Peyer's patch (tissue), 4 donors: ENCODE measurements around the gene IGFBP2. TPM values are rescaled to one million over a fixed set of nuclear protein-coding genes. Genes with fewer than 3 reads are reported as not detected.

Experiments
- DNase-seq, 3 donors: peaks; one replicate each; pipeline ENCODE4 v3.0.0-alpha.2; 2017 to 2019
- H3K27ac ChIP-seq, 4 donors: fragments of 200-600 bp; sonication (generic); one replicate each; pipeline ENCODE4 v1.5.1; 2016 to 2019
- H3K27me3 ChIP-seq, 2 donors: fragments of 200-600 bp; sonication (generic); one replicate each; pipeline ENCODE4 v1.5.1; 2019
- H3K36me3 ChIP-seq, 3 donors: fragments of 200-600 bp; sonication (generic); one replicate each; pipeline ENCODE4 v1.5.1; 2016 to 2019
- H3K4me1 ChIP-seq, 4 donors: fragments of 200-600 bp; sonication (generic); one replicate each; pipeline ENCODE4 v1.5.1; 2016 to 2019
- H3K4me3 ChIP-seq, 4 donors: fragments of 200-600 bp; sonication (generic); 1 replicate in 3 of 4; 2 replicates in 1 of 4; pipeline ENCODE4 v1.5.1; 2016 to 2019; ENCODE audit warnings: mild to moderate bottlenecking in 1 of 4
- H3K9me3 ChIP-seq, 4 donors: fragments of 200-600 bp; sonication (generic); one replicate each; pipeline ENCODE4 v1.5.1; 2016 to 2019; ENCODE audit warnings: mild to moderate bottlenecking in 1 of 4
- CTCF ChIP-seq, 6 experiments: fragments of 450-650 bp in 4 of 6; fragments of 200-600 bp in 2 of 6; sonication (generic) in 1 of 6; IDR thresholded peaks; one replicate each; pipeline ENCODE4 v1.5.1; 2017 to 2019; ENCODE audit warnings: antibody characterized with exemption in 6 of 6, mild to moderate bottlenecking in 3 of 6, moderate library complexity in 1 of 6
- POLR2A ChIP-seq, 2 donors: fragments of 450-650 bp; IDR thresholded peaks; one replicate each; pipeline ENCODE4 v1.5.1; 2017; ENCODE audit warnings: antibody characterized with exemption in 2 of 2, mild to moderate bottlenecking in 2 of 2, moderate library complexity in 2 of 2
- total RNA-seq, 4 donors: library from RNA; depleted of rRNA; stranded (reverse); fragments of >200 nt; gene quantifications; one replicate each; pipeline ENCODE4 v1.1.0, GENCODE V29; 2016

Gene IGFBP2
- total RNA-seq, 4 donors from 2014 or later: 24.8 to 51.9 (median 44.6) TPM

- no peaks in the 10 kb centered on the region for H3K9me3 ChIP-seq
- H3K4me3 ChIP-seq: no peak overlapping the region
- peaks cover 0 to 38% (median 0%) of the 10 kb centered on the region in 4 donors for H3K4me1 ChIP-seq
- peak overlapping the region in 2 of 4 donors; percentile 6 to 68 for H3K27ac ChIP-seq
- TF ChIP-seq CTCF (IDR thresholded peaks at IDR 0.05) (no peak), POLR2A (IDR thresholded peaks at IDR 0.05) (no peak)
- no peak for DNase-seq
- H3K36me3 ChIP-seq: peaks cover 0 to 23% (median 0%) of the 10 kb centered on the region in 3 donors
- no peaks in the 10 kb centered on the region for H3K27me3 ChIP-seq
These were observed 48.5 kb downstream of the IGFBP2 start for GRCh38 chr2:216681683-216682082.

- H3K27me3 ChIP-seq: no peaks in the 10 kb centered on the region
- H3K9me3 ChIP-seq: no peaks in the 10 kb centered on the region
- TF ChIP-seq CTCF (IDR thresholded peaks at IDR 0.05) (no peak), POLR2A (IDR thresholded peaks at IDR 0.05) (no peak)
- H3K4me3 ChIP-seq: no peak overlapping the region
- DNase-seq: peak in 1 of 3 donors; percentile 70
- peak overlapping the region in 2 of 4 donors; percentile 39 to 68 for H3K27ac ChIP-seq
- peaks cover 0 to 2% (median 0%) of the 10 kb centered on the region in 3 donors for H3K36me3 ChIP-seq
- peaks cover 0 to 44% (median 0%) of the 10 kb centered on the region in 4 donors for H3K4me1 ChIP-seq
These were observed 50.6 kb downstream of the IGFBP2 start for GRCh38 chr2:216683846-216684245.

- H3K4me3 ChIP-seq: no peak overlapping the region
- no peaks in the 10 kb centered on the region for H3K27me3 ChIP-seq
- no peak for DNase-seq
- peaks cover 0 to 48% (median 0%) of the 10 kb centered on the region in 4 donors for H3K4me1 ChIP-seq
- H3K36me3 ChIP-seq: no peaks in the 10 kb centered on the region
- H3K9me3 ChIP-seq: no peaks in the 10 kb centered on the region
- H3K27ac ChIP-seq: peak overlapping the region in 1 of 4 donors; percentile 21
- no peak for TF ChIP-seq CTCF (IDR thresholded peaks at IDR 0.05)
- TF ChIP-seq POLR2A (IDR thresholded peaks at IDR 0.05): no peak
These were observed 52.2 kb downstream of the IGFBP2 start for GRCh38 chr2:216685327-216685875.

- no peak for DNase-seq
- no peaks in the 10 kb centered on the region for H3K9me3 ChIP-seq
- H3K4me3 ChIP-seq: no peak overlapping the region
- H3K36me3 ChIP-seq: no peaks in the 10 kb centered on the region
- no peak for TF ChIP-seq CTCF (IDR thresholded peaks at IDR 0.05)
- TF ChIP-seq POLR2A (IDR thresholded peaks at IDR 0.05): no peak
- peaks cover 0 to 45% (median 0%) of the 10 kb centered on the region in 4 donors for H3K4me1 ChIP-seq
- peaks cover 0 to 6% of the 10 kb centered on the region in 2 donors for H3K27me3 ChIP-seq
- H3K27ac ChIP-seq: peak overlapping the region in 1 of 4 donors; percentile 25
These were observed 53.9 kb downstream of the IGFBP2 start for GRCh38 chr2:216687111-216687510.

- Histone ChIP-seq H3K4me1 (peaks cover 0 to 50% (median 0%) of the 10 kb centered on the region in 4 donors), H3K9me3 (no peaks in the 10 kb centered on the region), H3K27ac (peak overlapping the region in 2 of 4 donors; percentile 25 to 45), H3K27me3 (peaks cover 0 to 9% of the 10 kb centered on the region in 2 donors), H3K4me3 (no peak overlapping the region), H3K36me3 (no peaks in the 10 kb centered on the region)
- DNase-seq: no peak
- peak in 1 of 6 experiments; percentile 10 for TF ChIP-seq CTCF (IDR thresholded peaks at IDR 0.05)
- TF ChIP-seq POLR2A (IDR thresholded peaks at IDR 0.05): no peak
These were observed 54.4 kb downstream of the IGFBP2 start for GRCh38 chr2:216687646-216688045.
